T-helper 1 cell treated with Interleukin-12 subunit alpha and Interleukin-12 subunit beta and Interleukin-4 antibody, amounts not matched to agents 30 μg/mL and 1 μg/mL, for 36 hours (primary cell): ENCODE results near the gene RHEB.

Source experiments
- H3K27ac Mint-ChIP-seq: one replicate; pipeline ENCODE4 v1.8.0; 2021; ENCODE audit warnings: mild to moderate bottlenecking, mixed read lengths
- H3K27me3 Mint-ChIP-seq: one replicate; pipeline ENCODE4 v1.8.0; 2021; ENCODE audit warnings: low read depth, mixed read lengths
- H3K36me3 Mint-ChIP-seq: one replicate; pipeline ENCODE4 v1.8.0; 2021; ENCODE audit warnings: low read depth, mixed read lengths
- H3K4me1 Mint-ChIP-seq: one replicate; pipeline ENCODE4 v1.8.0; 2021; ENCODE audit warnings: low read depth, mixed read lengths
- H3K4me3 Mint-ChIP-seq: one replicate; pipeline ENCODE4 v1.8.0; 2021; ENCODE audit warnings: mild to moderate bottlenecking, moderate library complexity, mixed read lengths
- H3K9me3 Mint-ChIP-seq: one replicate; pipeline ENCODE4 v1.8.0; 2021; ENCODE audit warnings: mixed read lengths

The RHEB gene

GRCh38 chr7:151515276-151515565 lies 4.5 kb downstream of the RHEB start:
- H3K4me3 Mint-ChIP-seq: no peak overlapping the region
- H3K9me3 Mint-ChIP-seq: no peaks in the 10 kb centered on the region
- no peaks in the 10 kb centered on the region for H3K27me3 Mint-ChIP-seq
- H3K4me1 Mint-ChIP-seq: peaks cover 54% of the 10 kb centered on the region
- H3K27ac Mint-ChIP-seq: no peak overlapping the region
- peaks cover 4% of the 10 kb centered on the region for H3K36me3 Mint-ChIP-seq

GRCh38 chr7:151514461-151515275 lies 5.0 kb downstream of the RHEB start:
- Mint-ChIP-seq H3K36me3 (peaks cover 3% of the 10 kb centered on the region), H3K9me3 (no peaks in the 10 kb centered on the region), H3K27ac (no peak overlapping the region), H3K4me3 (no peak overlapping the region), H3K4me1 (peaks cover 57% of the 10 kb centered on the region), H3K27me3 (no peaks in the 10 kb centered on the region)

- Mint-ChIP-seq H3K27ac (no peak overlapping the region), H3K27me3 (no peaks in the 10 kb centered on the region), H3K36me3 (peaks cover 3% of the 10 kb centered on the region), H3K4me3 (no peak overlapping the region), H3K9me3 (no peaks in the 10 kb centered on the region), H3K4me1 (peaks cover 56% of the 10 kb centered on the region)
Observed at GRCh38 chr7:151513133-151513532, 6.6 kb downstream of the RHEB start.

GRCh38 chr7:151512353-151512752 lies 7.3 kb downstream of the RHEB start:
- H3K9me3 Mint-ChIP-seq: no peaks in the 10 kb centered on the region
- H3K27ac Mint-ChIP-seq: no peak overlapping the region
- peaks cover 50% of the 10 kb centered on the region for H3K4me1 Mint-ChIP-seq
- no peaks in the 10 kb centered on the region for H3K27me3 Mint-ChIP-seq
- no peak overlapping the region for H3K4me3 Mint-ChIP-seq
- peaks cover 3% of the 10 kb centered on the region for H3K36me3 Mint-ChIP-seq

GRCh38 chr7:151511946-151512345 lies 7.7 kb downstream of the RHEB start:
- no peaks in the 10 kb centered on the region for H3K9me3 Mint-ChIP-seq
- no peak overlapping the region for H3K4me3 Mint-ChIP-seq
- H3K27ac Mint-ChIP-seq: no peak overlapping the region
- H3K36me3 Mint-ChIP-seq: peaks cover 3% of the 10 kb centered on the region
- H3K4me1 Mint-ChIP-seq: peaks cover 49% of the 10 kb centered on the region
- no peaks in the 10 kb centered on the region for H3K27me3 Mint-ChIP-seq

- Mint-ChIP-seq H3K36me3 (peaks cover 3% of the 10 kb centered on the region), H3K27me3 (no peaks in the 10 kb centered on the region), H3K9me3 (no peaks in the 10 kb centered on the region), H3K4me3 (no peak overlapping the region), H3K4me1 (peaks cover 45% of the 10 kb centered on the region), H3K27ac (no peak overlapping the region)
Observed at GRCh38 chr7:151511270-151511669, 8.4 kb downstream of the RHEB start.

GRCh38 chr7:151509670-151510333 lies 9.9 kb downstream of the RHEB start:
- peaks cover 39% of the 10 kb centered on the region for H3K4me1 Mint-ChIP-seq
- peaks cover 5% of the 10 kb centered on the region for H3K36me3 Mint-ChIP-seq
- H3K27ac Mint-ChIP-seq: no peak overlapping the region
- H3K9me3 Mint-ChIP-seq: no peaks in the 10 kb centered on the region
- H3K4me3 Mint-ChIP-seq: no peak overlapping the region
- no peaks in the 10 kb centered on the region for H3K27me3 Mint-ChIP-seq

GRCh38 chr7:151508991-151509390 lies 10.7 kb downstream of the RHEB start:
- no peaks in the 10 kb centered on the region for H3K9me3 Mint-ChIP-seq
- H3K4me1 Mint-ChIP-seq: peaks cover 37% of the 10 kb centered on the region
- H3K27ac Mint-ChIP-seq: no peak overlapping the region
- H3K27me3 Mint-ChIP-seq: no peaks in the 10 kb centered on the region
- peaks cover 5% of the 10 kb centered on the region for H3K36me3 Mint-ChIP-seq
- H3K4me3 Mint-ChIP-seq: no peak overlapping the region

- Mint-ChIP-seq H3K36me3 (peaks cover 5% of the 10 kb centered on the region), H3K4me1 (peaks cover 30% of the 10 kb centered on the region), H3K4me3 (no peak overlapping the region), H3K27me3 (no peaks in the 10 kb centered on the region), H3K9me3 (no peaks in the 10 kb centered on the region), H3K27ac (no peak overlapping the region)
Observed at GRCh38 chr7:151507806-151508205, 11.9 kb downstream of the RHEB start.

- no peaks in the 10 kb centered on the region for H3K9me3 Mint-ChIP-seq
- H3K36me3 Mint-ChIP-seq: peaks cover 5% of the 10 kb centered on the region
- H3K27ac Mint-ChIP-seq: no peak overlapping the region
- H3K27me3 Mint-ChIP-seq: no peaks in the 10 kb centered on the region
- no peak overlapping the region for H3K4me3 Mint-ChIP-seq
- peaks cover 25% of the 10 kb centered on the region for H3K4me1 Mint-ChIP-seq
Observed at GRCh38 chr7:151506901-151507382, 12.8 kb downstream of the RHEB start.

GRCh38 chr7:151505836-151506468 lies 13.7 kb downstream of the RHEB start:
- Mint-ChIP-seq H3K27ac (no peak overlapping the region), H3K9me3 (no peaks in the 10 kb centered on the region), H3K4me3 (no peak overlapping the region), H3K27me3 (no peaks in the 10 kb centered on the region), H3K36me3 (peaks cover 7% of the 10 kb centered on the region), H3K4me1 (peaks cover 22% of the 10 kb centered on the region)

GRCh38 chr7:151505433-151505832 lies 14.3 kb downstream of the RHEB start:
- peaks cover 3% of the 10 kb centered on the region for H3K36me3 Mint-ChIP-seq
- no peak overlapping the region for H3K4me3 Mint-ChIP-seq
- H3K9me3 Mint-ChIP-seq: no peaks in the 10 kb centered on the region
- no peaks in the 10 kb centered on the region for H3K27me3 Mint-ChIP-seq
- no peak overlapping the region for H3K27ac Mint-ChIP-seq
- peaks cover 26% of the 10 kb centered on the region for H3K4me1 Mint-ChIP-seq

GRCh38 chr7:151504715-151505326 lies 14.9 kb downstream of the RHEB start:
- H3K4me1 Mint-ChIP-seq: peaks cover 24% of the 10 kb centered on the region
- peaks cover 3% of the 10 kb centered on the region for H3K36me3 Mint-ChIP-seq
- H3K4me3 Mint-ChIP-seq: no peak overlapping the region
- H3K27me3 Mint-ChIP-seq: no peaks in the 10 kb centered on the region
- no peak overlapping the region for H3K27ac Mint-ChIP-seq
- H3K9me3 Mint-ChIP-seq: no peaks in the 10 kb centered on the region

- H3K4me1 Mint-ChIP-seq: peaks cover 23% of the 10 kb centered on the region
- no peak overlapping the region for H3K27ac Mint-ChIP-seq
- peaks cover 3% of the 10 kb centered on the region for H3K36me3 Mint-ChIP-seq
- H3K4me3 Mint-ChIP-seq: no peak overlapping the region
- H3K9me3 Mint-ChIP-seq: no peaks in the 10 kb centered on the region
- H3K27me3 Mint-ChIP-seq: no peaks in the 10 kb centered on the region
Observed at GRCh38 chr7:151503902-151504714, 15.6 kb downstream of the RHEB start.
